GM23338 (cell line): Measurements from ENCODE around the gene XPO6. TPM values are rescaled to one million over a fixed set of nuclear protein-coding genes. Genes with fewer than 3 reads are reported as not detected.

Experiments used
- ATAC-seq: fragments of 200-7000 bp; cut with Tn5 transposase; 3 replicates; pipeline ENCODE4 v1.9.1; 2020
- DNase-seq: peaks from one replicate; pipeline ENCODE4 v3.0.0-alpha.2; 2015; ENCODE audit warnings: low spot score
- H2AFZ ChIP-seq: fragments of 200-600 bp; sonication (generic); 2 replicates; pipeline ENCODE4 v1.8.0; 2016; ENCODE audit warnings: antibody characterized with exemption, mild to moderate bottlenecking, moderate library complexity
- H3F3A ChIP-seq: fragments of 200-600 bp; sonication (generic); replicated peaks from 2 replicates; pipeline ENCODE4 v1.8.0; 2017; ENCODE audit warnings: antibody characterized with exemption, mixed run types, low read depth
- H3K27ac ChIP-seq: fragments of 200-600 bp; sonication (generic); 2 replicates; pipeline ENCODE4 v1.6.1; 2016; ENCODE audit warnings: low read depth
- H3K27me3 ChIP-seq: fragments of 200-600 bp; sonication (generic); 2 replicates; pipeline ENCODE4 v1.8.0; 2016; ENCODE audit warnings: mild to moderate bottlenecking, mixed run types, moderate library complexity; ENCODE audit not compliant: insufficient read depth
- H3K36me3 ChIP-seq: fragments of 200-600 bp; sonication (generic); 2 replicates; pipeline ENCODE4 v1.8.0; 2016; ENCODE audit warnings: mild to moderate bottlenecking; ENCODE audit not compliant: insufficient read depth
- H3K4me1 ChIP-seq: fragments of 200-600 bp; sonication (generic); 2 replicates; pipeline ENCODE4 v1.8.0; 2016; ENCODE audit warnings: mild to moderate bottlenecking, moderate library complexity; ENCODE audit not compliant: insufficient read depth
- H3K4me2 ChIP-seq: fragments of 200-600 bp; sonication (generic); 2 replicates; pipeline ENCODE4 v1.7.1; 2017; ENCODE audit warnings: mixed run types
- H3K4me3 ChIP-seq: fragments of 200-600 bp; sonication (generic); 2 replicates; pipeline ENCODE4 v1.6.1; 2016; ENCODE audit warnings: mixed run types
- H3K79me2 ChIP-seq: fragments of 200-600 bp; sonication (generic); replicated peaks from 2 replicates; pipeline ENCODE4 v1.8.0; 2017; ENCODE audit warnings: mild to moderate bottlenecking; ENCODE audit not compliant: insufficient read depth
- H3K9me2 ChIP-seq: fragments of 200-600 bp; sonication (generic); 2 replicates; pipeline ENCODE4 v1.8.0; 2017; ENCODE audit not compliant: insufficient read depth
- H4K20me1 ChIP-seq: fragments of 200-600 bp; sonication (generic); replicated peaks from 2 replicates; pipeline ENCODE4 v1.8.0; 2017; ENCODE audit warnings: mild to moderate bottlenecking; ENCODE audit not compliant: insufficient read depth
- H3K27ac Mint-ChIP-seq: 2 replicates; pipeline ENCODE4 v1.8.0; 2020; ENCODE audit warnings: inconsistent platforms, mild to moderate bottlenecking, moderate library complexity, mixed read lengths
- H3K27me3 Mint-ChIP-seq: 3 replicates; pipeline ENCODE4 v1.8.0; 2022; ENCODE audit warnings: low read depth, mild to moderate bottlenecking, moderate library complexity, mixed read lengths, inconsistent platforms; ENCODE audit not compliant: insufficient read depth, poor library complexity
- H3K36me3 Mint-ChIP-seq: 3 replicates; pipeline ENCODE4 v1.8.0; 2021; ENCODE audit warnings: low read depth, mild to moderate bottlenecking, inconsistent platforms, moderate library complexity, mixed read lengths
- H3K4me1 Mint-ChIP-seq: 3 replicates; pipeline ENCODE4 v1.8.0; 2020; ENCODE audit warnings: mild to moderate bottlenecking, inconsistent platforms, mixed read lengths
- H3K4me3 Mint-ChIP-seq: 3 replicates; pipeline ENCODE4 v1.8.0; 2021; ENCODE audit warnings: moderate library complexity, mild to moderate bottlenecking, inconsistent platforms, mixed read lengths
- H3K9me3 Mint-ChIP-seq: 3 replicates; pipeline ENCODE4 v1.8.0; 2020; ENCODE audit warnings: moderate library complexity, mild to moderate bottlenecking, inconsistent platforms, mixed read lengths
- CREB1 ChIP-seq: fragments of 250-450 bp; sonication (Bioruptor Pico); IDR thresholded peaks from 2 replicates; pipeline ENCODE4 v1.5.0; 2020; ENCODE audit warnings: low read depth, mild to moderate bottlenecking, moderate library complexity
- EZH2 ChIP-seq: fragments of 200-600 bp; sonication (generic); IDR thresholded peaks from one replicate; pipeline ENCODE4 v1.8.0; 2017; ENCODE audit warnings: antibody characterized with exemption, mild to moderate bottlenecking, low read depth; ENCODE audit not compliant: unreplicated experiment
- EZH2phosphoT487 ChIP-seq: fragments of 200-600 bp; sonication (generic); IDR thresholded peaks from one replicate; pipeline ENCODE4 v1.8.1; 2018; ENCODE audit warnings: antibody characterized with exemption; ENCODE audit not compliant: unreplicated experiment
- JUNB ChIP-seq: IDR thresholded peaks from one replicate; pipeline ENCODE4 v1.6.1; 2016; ENCODE audit warnings: antibody characterized with exemption; ENCODE audit not compliant: unreplicated experiment
- NANOG ChIP-seq: IDR thresholded peaks from 2 replicates; pipeline ENCODE4 v1.6.1; 2016; ENCODE audit warnings: antibody characterized with exemption, borderline replicate concordance
- POLR2AphosphoS5 ChIP-seq: IDR thresholded peaks from 2 replicates; pipeline ENCODE4 v1.6.1; 2016; ENCODE audit warnings: antibody characterized with exemption, low read depth
- STAT1 ChIP-seq: IDR thresholded peaks from one replicate; pipeline ENCODE4 v1.6.1; 2016; ENCODE audit warnings: antibody characterized with exemption; ENCODE audit not compliant: unreplicated experiment
- ZNF114 ChIP-seq: fragments of 250-450 bp; sonication (Bioruptor Pico); IDR thresholded peaks from 2 replicates; pipeline ENCODE4 v1.5.0; 2020; ENCODE audit warnings: mild to moderate bottlenecking, moderate library complexity
- ZNF331 ChIP-seq: fragments of 250-450 bp; sonication (Bioruptor Pico); IDR thresholded peaks from 2 replicates; pipeline ENCODE4 v1.5.0; 2020; ENCODE audit warnings: low read depth, mild to moderate bottlenecking, moderate library complexity
- polyA plus RNA-seq: library from polyadenylated mRNA; unstranded; fragments of >200 nt; fragmentation: Nextera tagmentation; extraction: Ambion mirVana; gene quantifications from 2 replicates; pipeline ENCODE4 v1.2.1, GENCODE V29; 2016
- total RNA-seq: library from RNA; depleted of rRNA; stranded (reverse); fragments of >200 nt; shearing (Covaris generic); gene quantifications from 2 replicates; pipeline ENCODE4 v1.2.3, GENCODE V29; 2014
- TF ChIP-seq, protein P1 (sequence below): fragments of 250-450 bp; sonication (Bioruptor Pico); IDR thresholded peaks from 2 replicates; pipeline ENCODE4 v1.5.0; 2020; ENCODE audit warnings: mild to moderate bottlenecking, moderate library complexity
- TF ChIP-seq, protein P2 (sequence below): IDR thresholded peaks from one replicate; pipeline ENCODE4 v1.6.1; 2018; ENCODE audit warnings: antibody characterized with exemption; ENCODE audit not compliant: unreplicated experiment
- TF ChIP-seq, protein P3 (sequence below): IDR thresholded peaks from 2 replicates; pipeline ENCODE4 v1.6.1; 2016; ENCODE audit warnings: antibody characterized with exemption
- TF ChIP-seq, protein P4 (sequence below), 2 experiments: fragments of 200-600 bp in 1 of 2; sonication (generic) in 1 of 2; conservative IDR thresholded peaks; 2 replicates each; pipeline versions ENCODE4 v1.5.1 to v1.6.1; 2016 to 2017; ENCODE audit warnings: antibody characterized with exemption in 2 of 2, low read depth in 2 of 2, mild to moderate bottlenecking in 2 of 2, moderate library complexity in 1 of 2

The XPO6 gene
- total and polyA plus RNA-seq, 2 experiments from 2014 or later, result 83.9 to 178 TPM

DNA sequence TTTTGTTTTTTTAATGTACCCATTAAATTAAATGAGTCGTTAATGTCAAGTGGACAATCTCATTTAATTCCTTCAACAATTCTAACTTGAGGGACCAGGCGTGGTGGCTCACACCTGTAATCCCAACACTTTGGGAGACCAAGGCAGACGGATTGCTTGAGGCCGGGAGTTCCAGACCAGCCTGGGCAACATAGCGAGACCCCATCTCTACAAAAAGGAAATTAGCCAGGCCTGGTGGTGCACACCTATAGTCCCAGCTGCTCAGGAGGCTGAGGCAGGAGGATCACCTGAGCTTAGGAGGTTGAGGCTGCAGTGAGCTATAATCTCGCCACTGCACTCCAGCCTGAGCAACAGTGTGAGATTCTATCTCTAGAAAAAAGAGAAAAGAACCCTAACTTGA lies 127.6 kb downstream of the XPO6 start:
- Histone ChIP-seq H2AFZ (no peak overlapping the region), H3K9me2 (no peaks in the 10 kb centered on the region), H3K36me3 (no peaks in the 10 kb centered on the region), H3F3A (no peaks in the 10 kb centered on the region), H3K4me3 (no peak overlapping the region), H3K27me3 (no peaks in the 10 kb centered on the region), H4K20me1 (no peaks in the 10 kb centered on the region; the same call in 1 of the 2 replicates), H3K79me2 (no peaks in the 10 kb centered on the region), H3K27ac (no peak overlapping the region), H3K4me1 (no peaks in the 10 kb centered on the region), H3K4me2 (no peak overlapping the region)
- ATAC-seq, result no peak
- Mint-ChIP-seq H3K9me3 (no peaks in the 10 kb centered on the region; the same call in 2 of the 3 replicates), H3K4me3 (no peak overlapping the region), H3K27me3 (peaks cover 4% of the 10 kb centered on the region), H3K4me1 (no peaks in the 10 kb centered on the region), H3K36me3 (no peaks in the 10 kb centered on the region), H3K27ac (no peak overlapping the region)
- TF ChIP-seq, protein P1, sequence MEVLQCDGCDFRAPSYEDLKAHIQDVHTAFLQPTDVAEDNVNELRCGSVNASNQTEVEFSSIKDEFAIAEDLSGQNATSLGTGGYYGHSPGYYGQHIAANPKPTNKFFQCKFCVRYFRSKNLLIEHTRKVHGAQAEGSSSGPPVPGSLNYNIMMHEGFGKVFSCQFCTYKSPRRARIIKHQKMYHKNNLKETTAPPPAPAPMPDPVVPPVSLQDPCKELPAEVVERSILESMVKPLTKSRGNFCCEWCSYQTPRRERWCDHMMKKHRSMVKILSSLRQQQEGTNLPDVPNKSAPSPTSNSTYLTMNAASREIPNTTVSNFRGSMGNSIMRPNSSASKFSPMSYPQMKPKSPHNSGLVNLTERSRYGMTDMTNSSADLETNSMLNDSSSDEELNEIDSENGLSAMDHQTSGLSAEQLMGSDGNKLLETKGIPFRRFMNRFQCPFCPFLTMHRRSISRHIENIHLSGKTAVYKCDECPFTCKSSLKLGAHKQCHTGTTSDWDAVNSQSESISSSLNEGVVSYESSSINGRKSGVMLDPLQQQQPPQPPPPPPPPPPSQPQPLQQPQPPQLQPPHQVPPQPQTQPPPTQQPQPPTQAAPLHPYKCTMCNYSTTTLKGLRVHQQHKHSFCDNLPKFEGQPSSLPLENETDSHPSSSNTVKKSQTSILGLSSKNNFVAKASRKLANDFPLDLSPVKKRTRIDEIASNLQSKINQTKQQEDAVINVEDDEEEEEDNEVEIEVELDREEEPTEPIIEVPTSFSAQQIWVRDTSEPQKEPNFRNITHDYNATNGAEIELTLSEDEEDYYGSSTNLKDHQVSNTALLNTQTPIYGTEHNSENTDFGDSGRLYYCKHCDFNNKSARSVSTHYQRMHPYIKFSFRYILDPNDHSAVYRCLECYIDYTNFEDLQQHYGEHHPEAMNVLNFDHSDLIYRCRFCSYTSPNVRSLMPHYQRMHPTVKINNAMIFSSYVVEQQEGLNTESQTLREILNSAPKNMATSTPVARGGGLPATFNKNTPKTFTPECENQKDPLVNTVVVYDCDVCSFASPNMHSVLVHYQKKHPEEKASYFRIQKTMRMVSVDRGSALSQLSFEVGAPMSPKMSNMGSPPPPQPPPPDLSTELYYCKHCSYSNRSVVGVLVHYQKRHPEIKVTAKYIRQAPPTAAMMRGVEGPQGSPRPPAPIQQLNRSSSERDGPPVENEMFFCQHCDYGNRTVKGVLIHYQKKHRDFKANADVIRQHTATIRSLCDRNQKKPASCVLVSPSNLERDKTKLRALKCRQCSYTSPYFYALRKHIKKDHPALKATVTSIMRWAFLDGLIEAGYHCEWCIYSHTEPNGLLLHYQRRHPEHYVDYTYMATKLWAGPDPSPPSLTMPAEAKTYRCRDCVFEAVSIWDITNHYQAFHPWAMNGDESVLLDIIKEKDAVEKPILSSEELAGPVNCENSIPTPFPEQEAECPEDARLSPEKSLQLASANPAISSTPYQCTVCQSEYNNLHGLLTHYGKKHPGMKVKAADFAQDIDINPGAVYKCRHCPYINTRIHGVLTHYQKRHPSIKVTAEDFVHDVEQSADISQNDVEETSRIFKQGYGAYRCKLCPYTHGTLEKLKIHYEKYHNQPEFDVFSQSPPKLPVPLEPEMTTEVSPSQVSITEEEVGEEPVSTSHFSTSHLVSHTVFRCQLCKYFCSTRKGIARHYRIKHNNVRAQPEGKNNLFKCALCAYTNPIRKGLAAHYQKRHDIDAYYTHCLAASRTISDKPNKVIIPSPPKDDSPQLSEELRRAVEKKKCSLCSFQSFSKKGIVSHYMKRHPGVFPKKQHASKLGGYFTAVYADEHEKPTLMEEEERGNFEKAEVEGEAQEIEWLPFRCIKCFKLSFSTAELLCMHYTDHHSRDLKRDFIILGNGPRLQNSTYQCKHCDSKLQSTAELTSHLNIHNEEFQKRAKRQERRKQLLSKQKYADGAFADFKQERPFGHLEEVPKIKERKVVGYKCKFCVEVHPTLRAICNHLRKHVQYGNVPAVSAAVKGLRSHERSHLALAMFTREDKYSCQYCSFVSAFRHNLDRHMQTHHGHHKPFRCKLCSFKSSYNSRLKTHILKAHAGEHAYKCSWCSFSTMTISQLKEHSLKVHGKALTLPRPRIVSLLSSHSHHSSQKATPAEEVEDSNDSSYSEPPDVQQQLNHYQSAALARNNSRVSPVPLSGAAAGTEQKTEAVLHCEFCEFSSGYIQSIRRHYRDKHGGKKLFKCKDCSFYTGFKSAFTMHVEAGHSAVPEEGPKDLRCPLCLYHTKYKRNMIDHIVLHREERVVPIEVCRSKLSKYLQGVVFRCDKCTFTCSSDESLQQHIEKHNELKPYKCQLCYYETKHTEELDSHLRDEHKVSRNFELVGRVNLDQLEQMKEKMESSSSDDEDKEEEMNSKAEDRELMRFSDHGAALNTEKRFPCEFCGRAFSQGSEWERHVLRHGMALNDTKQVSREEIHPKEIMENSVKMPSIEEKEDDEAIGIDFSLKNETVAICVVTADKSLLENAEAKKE, result no peak
- TF ChIP-seq CREB1 (CRISPR knock-in tag), result no peak
- TF ChIP-seq POLR2AphosphoS5, result no peak
- TF ChIP-seq, protein P2, sequence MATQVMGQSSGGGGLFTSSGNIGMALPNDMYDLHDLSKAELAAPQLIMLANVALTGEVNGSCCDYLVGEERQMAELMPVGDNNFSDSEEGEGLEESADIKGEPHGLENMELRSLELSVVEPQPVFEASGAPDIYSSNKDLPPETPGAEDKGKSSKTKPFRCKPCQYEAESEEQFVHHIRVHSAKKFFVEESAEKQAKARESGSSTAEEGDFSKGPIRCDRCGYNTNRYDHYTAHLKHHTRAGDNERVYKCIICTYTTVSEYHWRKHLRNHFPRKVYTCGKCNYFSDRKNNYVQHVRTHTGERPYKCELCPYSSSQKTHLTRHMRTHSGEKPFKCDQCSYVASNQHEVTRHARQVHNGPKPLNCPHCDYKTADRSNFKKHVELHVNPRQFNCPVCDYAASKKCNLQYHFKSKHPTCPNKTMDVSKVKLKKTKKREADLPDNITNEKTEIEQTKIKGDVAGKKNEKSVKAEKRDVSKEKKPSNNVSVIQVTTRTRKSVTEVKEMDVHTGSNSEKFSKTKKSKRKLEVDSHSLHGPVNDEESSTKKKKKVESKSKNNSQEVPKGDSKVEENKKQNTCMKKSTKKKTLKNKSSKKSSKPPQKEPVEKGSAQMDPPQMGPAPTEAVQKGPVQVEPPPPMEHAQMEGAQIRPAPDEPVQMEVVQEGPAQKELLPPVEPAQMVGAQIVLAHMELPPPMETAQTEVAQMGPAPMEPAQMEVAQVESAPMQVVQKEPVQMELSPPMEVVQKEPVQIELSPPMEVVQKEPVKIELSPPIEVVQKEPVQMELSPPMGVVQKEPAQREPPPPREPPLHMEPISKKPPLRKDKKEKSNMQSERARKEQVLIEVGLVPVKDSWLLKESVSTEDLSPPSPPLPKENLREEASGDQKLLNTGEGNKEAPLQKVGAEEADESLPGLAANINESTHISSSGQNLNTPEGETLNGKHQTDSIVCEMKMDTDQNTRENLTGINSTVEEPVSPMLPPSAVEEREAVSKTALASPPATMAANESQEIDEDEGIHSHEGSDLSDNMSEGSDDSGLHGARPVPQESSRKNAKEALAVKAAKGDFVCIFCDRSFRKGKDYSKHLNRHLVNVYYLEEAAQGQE, result no peak
- TF ChIP-seq ZNF331 (CRISPR knock-in tag), result no peak
- TF ChIP-seq JUNB, result no peak
- no peak for TF ChIP-seq ZNF114 (CRISPR knock-in tag)
- no peak for TF ChIP-seq EZH2
- TF ChIP-seq EZH2phosphoT487, result no peak
- TF ChIP-seq NANOG, result no peak
- TF ChIP-seq, protein P3, sequence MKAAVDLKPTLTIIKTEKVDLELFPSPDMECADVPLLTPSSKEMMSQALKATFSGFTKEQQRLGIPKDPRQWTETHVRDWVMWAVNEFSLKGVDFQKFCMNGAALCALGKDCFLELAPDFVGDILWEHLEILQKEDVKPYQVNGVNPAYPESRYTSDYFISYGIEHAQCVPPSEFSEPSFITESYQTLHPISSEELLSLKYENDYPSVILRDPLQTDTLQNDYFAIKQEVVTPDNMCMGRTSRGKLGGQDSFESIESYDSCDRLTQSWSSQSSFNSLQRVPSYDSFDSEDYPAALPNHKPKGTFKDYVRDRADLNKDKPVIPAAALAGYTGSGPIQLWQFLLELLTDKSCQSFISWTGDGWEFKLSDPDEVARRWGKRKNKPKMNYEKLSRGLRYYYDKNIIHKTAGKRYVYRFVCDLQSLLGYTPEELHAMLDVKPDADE, result no peak
- no peak for TF ChIP-seq STAT1
- TF ChIP-seq, protein P4, sequence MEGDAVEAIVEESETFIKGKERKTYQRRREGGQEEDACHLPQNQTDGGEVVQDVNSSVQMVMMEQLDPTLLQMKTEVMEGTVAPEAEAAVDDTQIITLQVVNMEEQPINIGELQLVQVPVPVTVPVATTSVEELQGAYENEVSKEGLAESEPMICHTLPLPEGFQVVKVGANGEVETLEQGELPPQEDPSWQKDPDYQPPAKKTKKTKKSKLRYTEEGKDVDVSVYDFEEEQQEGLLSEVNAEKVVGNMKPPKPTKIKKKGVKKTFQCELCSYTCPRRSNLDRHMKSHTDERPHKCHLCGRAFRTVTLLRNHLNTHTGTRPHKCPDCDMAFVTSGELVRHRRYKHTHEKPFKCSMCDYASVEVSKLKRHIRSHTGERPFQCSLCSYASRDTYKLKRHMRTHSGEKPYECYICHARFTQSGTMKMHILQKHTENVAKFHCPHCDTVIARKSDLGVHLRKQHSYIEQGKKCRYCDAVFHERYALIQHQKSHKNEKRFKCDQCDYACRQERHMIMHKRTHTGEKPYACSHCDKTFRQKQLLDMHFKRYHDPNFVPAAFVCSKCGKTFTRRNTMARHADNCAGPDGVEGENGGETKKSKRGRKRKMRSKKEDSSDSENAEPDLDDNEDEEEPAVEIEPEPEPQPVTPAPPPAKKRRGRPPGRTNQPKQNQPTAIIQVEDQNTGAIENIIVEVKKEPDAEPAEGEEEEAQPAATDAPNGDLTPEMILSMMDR (conservative IDR thresholded peaks at IDR 0.05; ENCODE audit: low read depth in 2 of 2), result no peak
- no peak for DNase-seq
